HG03175 (cell line): ENCODE data around the gene RPIA.
A peak's percentile ranks its signal among the peaks of the same experiment; 100 is the strongest.
"Not testable (repeated sequence)": the region's sequence is repeated elsewhere in the genome, so short reads cannot be mapped to it uniquely, and the experiment has no call there.

Experiments
- ATAC-seq: cut with Tn5 transposase; IDR thresholded peaks from one replicate; pipeline ENCODE4 v1.9.1; 2021; ENCODE audit warnings: mild to moderate bottlenecking, moderate library complexity; ENCODE audit not compliant: unreplicated experiment

RPIA gene

DNA sequence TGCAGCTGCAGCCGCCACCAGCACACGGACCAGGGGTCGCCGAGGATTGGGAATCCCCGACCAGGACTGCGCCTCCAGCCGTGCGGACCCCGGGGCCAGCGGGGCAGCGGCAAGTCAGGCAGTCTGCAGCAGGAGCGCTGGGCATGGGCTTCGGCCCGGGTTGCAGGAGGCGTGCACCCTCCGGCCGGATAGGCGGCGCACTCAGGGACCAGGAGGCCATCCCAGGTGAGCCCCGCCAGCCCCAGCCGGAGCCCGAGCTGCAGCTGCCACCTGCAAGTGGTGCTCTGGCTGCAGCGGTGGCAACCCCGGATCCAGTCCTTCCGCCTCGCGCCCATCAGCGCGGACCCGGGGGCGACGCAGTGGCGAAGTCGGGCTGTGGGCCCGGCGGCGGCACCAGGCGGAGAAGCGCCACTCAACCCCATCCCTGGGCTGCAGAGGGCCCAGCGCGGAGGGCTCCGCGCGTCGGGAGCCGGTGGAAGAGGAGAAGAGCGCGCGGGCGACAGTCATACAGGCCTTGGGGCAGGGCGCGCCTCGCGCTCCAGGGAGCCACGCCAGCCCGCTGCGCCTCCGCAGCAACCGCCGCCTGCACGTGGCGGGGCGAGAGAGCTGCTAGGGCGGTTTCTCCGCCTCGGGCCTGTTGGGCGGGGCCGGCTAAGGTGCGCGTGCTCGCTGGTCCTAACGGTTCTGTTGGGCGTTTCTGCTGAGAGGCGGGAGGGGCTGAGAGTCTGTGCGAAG, 73.8 kb downstream of the RPIA start:
- peak; percentile 47 for ATAC-seq

- ATAC-seq: not testable (repeated sequence)
These were observed 74.5 kb downstream of the RPIA start for GRCh38 chr2:88765889-88766481.

- no peak for ATAC-seq
These were observed 78.5 kb downstream of the RPIA start for GRCh38 chr2:88770016-88770415.

DNA sequence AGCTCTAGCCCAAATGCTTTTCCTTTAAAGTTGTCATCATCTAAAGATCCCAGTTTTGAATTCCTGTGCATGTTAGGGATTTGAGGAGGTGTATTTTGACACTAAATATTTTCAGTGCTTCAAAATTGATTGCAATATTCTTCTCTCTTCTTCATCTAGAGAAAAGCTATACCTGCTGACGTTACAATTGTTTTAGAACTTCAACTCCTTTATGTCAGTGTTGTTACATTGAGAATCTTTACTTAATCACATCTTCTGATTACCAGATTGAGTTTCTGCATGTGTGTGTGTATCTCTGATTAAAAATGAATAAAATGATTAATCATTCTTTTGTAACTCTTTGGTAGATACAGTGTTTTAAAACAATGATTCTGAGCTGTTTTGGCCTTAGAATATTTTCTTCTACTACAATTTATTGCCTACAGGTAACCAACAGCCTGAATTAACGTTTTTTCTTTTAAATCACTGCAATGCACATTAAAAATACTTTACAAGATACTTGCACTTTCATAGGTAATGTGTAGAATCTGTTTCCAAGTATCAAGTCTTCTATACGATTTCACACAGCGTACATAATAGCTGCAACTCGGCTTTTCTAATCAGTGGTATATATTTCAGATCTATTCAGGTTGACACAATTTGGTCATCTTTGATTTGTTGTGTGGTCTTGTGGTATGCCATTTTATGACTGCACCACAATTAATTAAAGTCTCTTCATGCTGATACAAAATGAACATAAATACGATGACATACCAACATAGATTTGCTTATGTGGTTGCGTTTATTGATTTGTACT, 82.0 kb downstream of the RPIA start:
- not testable (repeated sequence) for ATAC-seq

- ATAC-seq: not testable (repeated sequence)
These were observed 97.7 kb downstream of the RPIA start for GRCh38 chr2:88789213-88789612.

- not testable (repeated sequence) for ATAC-seq
These were observed 104.5 kb downstream of the RPIA start for GRCh38 chr2:88795932-88796331.

DNA sequence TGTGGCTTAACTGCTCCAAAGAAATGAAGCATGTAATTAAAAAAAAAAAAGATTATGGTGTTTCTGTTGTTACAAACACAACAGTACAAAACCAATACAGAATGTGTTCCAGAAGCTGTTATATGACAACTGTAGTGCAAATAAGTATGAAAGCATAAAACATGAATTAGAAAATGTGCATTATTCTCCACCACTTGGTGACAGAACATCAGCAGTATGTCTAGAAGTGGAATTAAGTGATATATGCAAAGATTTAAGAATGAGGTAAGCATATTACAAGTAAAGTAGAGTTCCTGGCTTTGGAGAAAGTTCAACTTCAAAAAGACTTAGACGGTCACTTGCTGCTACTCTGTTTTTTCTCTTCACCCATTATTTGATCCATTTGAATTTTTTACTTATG, 105.0 kb downstream of the RPIA start:
- not testable (repeated sequence) for ATAC-seq

- ATAC-seq: not testable (repeated sequence)
These were observed 105.7 kb downstream of the RPIA start for GRCh38 chr2:88797164-88797563.
